Measurements from ENCODE around the gene CILP. TPM values are rescaled to one million over a fixed set of nuclear protein-coding genes. Genes with fewer than 3 reads are reported as not detected.

The CILP gene
- total and polyA plus RNA-seq, 2 experiments from 2014 or later, result 0.03 TPM; not detected in 1

DNA sequence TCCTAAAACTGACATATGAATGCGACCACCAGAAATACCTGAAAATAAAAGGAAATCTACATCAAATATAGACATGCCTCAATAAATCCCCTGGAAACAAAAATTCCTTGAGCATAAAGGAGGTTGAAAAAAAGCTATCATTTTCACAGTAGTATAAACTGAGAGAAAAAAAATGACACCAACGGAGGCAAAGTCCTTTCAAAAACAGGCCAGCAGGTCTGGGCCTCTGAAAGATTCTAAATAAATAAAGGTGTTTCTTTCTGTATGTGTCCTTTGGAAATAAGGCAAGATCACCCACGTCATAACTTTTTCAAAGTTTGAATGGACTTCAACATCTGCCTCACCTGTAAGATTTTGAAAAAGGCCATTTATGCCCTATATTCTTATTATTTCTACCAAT, 31.1 kb downstream of the CILP start:
- ATAC-seq (no peak), DNase-seq (ENCODE audit: low spot score) (no peak)
- H3K4me3 ChIP-seq, result no peak overlapping the region
- H3K9me2 ChIP-seq (ENCODE audit: insufficient read depth), result no peaks in the 10 kb centered on the region
- no peak overlapping the region for H2AFZ ChIP-seq
- peaks cover 10% of the 10 kb centered on the region; the same call in 1 of the 2 replicates for H4K20me1 ChIP-seq (replicated peaks; ENCODE audit: insufficient read depth)
- H3K27ac Mint-ChIP-seq, result no peak overlapping the region
- no peak overlapping the region for H3K4me3 Mint-ChIP-seq
- 0 out of 2 replicates have a peak, but pooled peaks cover 3% of the 10 kb centered on the region for H3F3A ChIP-seq (replicated peaks; ENCODE audit: low read depth)
- TF ChIP-seq ZNF114 (CRISPR knock-in tag; IDR thresholded peaks at IDR 0.05), result no peak
- TF ChIP-seq JUNB (IDR thresholded peaks at IDR 0.05; ENCODE audit: unreplicated experiment), result no peak
- TF ChIP-seq, protein P1, sequence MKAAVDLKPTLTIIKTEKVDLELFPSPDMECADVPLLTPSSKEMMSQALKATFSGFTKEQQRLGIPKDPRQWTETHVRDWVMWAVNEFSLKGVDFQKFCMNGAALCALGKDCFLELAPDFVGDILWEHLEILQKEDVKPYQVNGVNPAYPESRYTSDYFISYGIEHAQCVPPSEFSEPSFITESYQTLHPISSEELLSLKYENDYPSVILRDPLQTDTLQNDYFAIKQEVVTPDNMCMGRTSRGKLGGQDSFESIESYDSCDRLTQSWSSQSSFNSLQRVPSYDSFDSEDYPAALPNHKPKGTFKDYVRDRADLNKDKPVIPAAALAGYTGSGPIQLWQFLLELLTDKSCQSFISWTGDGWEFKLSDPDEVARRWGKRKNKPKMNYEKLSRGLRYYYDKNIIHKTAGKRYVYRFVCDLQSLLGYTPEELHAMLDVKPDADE (IDR thresholded peaks at IDR 0.05), result no peak
- TF ChIP-seq EZH2phosphoT487 (IDR thresholded peaks at IDR 0.05; ENCODE audit: unreplicated experiment), result no peak
- no peak for TF ChIP-seq EZH2 (IDR thresholded peaks at IDR 0.05; ENCODE audit: low read depth, unreplicated experiment)
- no peak for TF ChIP-seq ZNF331 (CRISPR knock-in tag; IDR thresholded peaks at IDR 0.05; ENCODE audit: low read depth)
- TF ChIP-seq, protein P2, sequence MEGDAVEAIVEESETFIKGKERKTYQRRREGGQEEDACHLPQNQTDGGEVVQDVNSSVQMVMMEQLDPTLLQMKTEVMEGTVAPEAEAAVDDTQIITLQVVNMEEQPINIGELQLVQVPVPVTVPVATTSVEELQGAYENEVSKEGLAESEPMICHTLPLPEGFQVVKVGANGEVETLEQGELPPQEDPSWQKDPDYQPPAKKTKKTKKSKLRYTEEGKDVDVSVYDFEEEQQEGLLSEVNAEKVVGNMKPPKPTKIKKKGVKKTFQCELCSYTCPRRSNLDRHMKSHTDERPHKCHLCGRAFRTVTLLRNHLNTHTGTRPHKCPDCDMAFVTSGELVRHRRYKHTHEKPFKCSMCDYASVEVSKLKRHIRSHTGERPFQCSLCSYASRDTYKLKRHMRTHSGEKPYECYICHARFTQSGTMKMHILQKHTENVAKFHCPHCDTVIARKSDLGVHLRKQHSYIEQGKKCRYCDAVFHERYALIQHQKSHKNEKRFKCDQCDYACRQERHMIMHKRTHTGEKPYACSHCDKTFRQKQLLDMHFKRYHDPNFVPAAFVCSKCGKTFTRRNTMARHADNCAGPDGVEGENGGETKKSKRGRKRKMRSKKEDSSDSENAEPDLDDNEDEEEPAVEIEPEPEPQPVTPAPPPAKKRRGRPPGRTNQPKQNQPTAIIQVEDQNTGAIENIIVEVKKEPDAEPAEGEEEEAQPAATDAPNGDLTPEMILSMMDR (conservative IDR thresholded peaks at IDR 0.05; ENCODE audit: low read depth in 2 of 2), result no peak
- TF ChIP-seq, protein P3, sequence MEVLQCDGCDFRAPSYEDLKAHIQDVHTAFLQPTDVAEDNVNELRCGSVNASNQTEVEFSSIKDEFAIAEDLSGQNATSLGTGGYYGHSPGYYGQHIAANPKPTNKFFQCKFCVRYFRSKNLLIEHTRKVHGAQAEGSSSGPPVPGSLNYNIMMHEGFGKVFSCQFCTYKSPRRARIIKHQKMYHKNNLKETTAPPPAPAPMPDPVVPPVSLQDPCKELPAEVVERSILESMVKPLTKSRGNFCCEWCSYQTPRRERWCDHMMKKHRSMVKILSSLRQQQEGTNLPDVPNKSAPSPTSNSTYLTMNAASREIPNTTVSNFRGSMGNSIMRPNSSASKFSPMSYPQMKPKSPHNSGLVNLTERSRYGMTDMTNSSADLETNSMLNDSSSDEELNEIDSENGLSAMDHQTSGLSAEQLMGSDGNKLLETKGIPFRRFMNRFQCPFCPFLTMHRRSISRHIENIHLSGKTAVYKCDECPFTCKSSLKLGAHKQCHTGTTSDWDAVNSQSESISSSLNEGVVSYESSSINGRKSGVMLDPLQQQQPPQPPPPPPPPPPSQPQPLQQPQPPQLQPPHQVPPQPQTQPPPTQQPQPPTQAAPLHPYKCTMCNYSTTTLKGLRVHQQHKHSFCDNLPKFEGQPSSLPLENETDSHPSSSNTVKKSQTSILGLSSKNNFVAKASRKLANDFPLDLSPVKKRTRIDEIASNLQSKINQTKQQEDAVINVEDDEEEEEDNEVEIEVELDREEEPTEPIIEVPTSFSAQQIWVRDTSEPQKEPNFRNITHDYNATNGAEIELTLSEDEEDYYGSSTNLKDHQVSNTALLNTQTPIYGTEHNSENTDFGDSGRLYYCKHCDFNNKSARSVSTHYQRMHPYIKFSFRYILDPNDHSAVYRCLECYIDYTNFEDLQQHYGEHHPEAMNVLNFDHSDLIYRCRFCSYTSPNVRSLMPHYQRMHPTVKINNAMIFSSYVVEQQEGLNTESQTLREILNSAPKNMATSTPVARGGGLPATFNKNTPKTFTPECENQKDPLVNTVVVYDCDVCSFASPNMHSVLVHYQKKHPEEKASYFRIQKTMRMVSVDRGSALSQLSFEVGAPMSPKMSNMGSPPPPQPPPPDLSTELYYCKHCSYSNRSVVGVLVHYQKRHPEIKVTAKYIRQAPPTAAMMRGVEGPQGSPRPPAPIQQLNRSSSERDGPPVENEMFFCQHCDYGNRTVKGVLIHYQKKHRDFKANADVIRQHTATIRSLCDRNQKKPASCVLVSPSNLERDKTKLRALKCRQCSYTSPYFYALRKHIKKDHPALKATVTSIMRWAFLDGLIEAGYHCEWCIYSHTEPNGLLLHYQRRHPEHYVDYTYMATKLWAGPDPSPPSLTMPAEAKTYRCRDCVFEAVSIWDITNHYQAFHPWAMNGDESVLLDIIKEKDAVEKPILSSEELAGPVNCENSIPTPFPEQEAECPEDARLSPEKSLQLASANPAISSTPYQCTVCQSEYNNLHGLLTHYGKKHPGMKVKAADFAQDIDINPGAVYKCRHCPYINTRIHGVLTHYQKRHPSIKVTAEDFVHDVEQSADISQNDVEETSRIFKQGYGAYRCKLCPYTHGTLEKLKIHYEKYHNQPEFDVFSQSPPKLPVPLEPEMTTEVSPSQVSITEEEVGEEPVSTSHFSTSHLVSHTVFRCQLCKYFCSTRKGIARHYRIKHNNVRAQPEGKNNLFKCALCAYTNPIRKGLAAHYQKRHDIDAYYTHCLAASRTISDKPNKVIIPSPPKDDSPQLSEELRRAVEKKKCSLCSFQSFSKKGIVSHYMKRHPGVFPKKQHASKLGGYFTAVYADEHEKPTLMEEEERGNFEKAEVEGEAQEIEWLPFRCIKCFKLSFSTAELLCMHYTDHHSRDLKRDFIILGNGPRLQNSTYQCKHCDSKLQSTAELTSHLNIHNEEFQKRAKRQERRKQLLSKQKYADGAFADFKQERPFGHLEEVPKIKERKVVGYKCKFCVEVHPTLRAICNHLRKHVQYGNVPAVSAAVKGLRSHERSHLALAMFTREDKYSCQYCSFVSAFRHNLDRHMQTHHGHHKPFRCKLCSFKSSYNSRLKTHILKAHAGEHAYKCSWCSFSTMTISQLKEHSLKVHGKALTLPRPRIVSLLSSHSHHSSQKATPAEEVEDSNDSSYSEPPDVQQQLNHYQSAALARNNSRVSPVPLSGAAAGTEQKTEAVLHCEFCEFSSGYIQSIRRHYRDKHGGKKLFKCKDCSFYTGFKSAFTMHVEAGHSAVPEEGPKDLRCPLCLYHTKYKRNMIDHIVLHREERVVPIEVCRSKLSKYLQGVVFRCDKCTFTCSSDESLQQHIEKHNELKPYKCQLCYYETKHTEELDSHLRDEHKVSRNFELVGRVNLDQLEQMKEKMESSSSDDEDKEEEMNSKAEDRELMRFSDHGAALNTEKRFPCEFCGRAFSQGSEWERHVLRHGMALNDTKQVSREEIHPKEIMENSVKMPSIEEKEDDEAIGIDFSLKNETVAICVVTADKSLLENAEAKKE (CRISPR knock-in tag; IDR thresholded peaks at IDR 0.05), result no peak
- no peak for TF ChIP-seq POLR2AphosphoS5 (IDR thresholded peaks at IDR 0.05; ENCODE audit: low read depth)
- TF ChIP-seq STAT1 (IDR thresholded peaks at IDR 0.05; ENCODE audit: unreplicated experiment), result no peak
- no peak for TF ChIP-seq CREB1 (CRISPR knock-in tag; IDR thresholded peaks at IDR 0.05; ENCODE audit: low read depth)
- H3K79me2 ChIP-seq (replicated peaks; ENCODE audit: insufficient read depth), result peaks cover 57% of the 10 kb centered on the region
- H3K4me2 ChIP-seq, result no peak overlapping the region
- peaks cover 5% of the 10 kb centered on the region for H3K27me3 Mint-ChIP-seq (ENCODE audit: insufficient read depth, low read depth, poor library complexity)
- H3K36me3 Mint-ChIP-seq (ENCODE audit: low read depth), result peaks cover 25% of the 10 kb centered on the region; the same call in 2 of the 3 replicates
- no peak overlapping the region for H3K27ac ChIP-seq (ENCODE audit: low read depth)
- H3K27me3 ChIP-seq (ENCODE audit: insufficient read depth), result no peaks in the 10 kb centered on the region
- H3K4me1 ChIP-seq (ENCODE audit: insufficient read depth), result 0 out of 2 replicates have a peak, but pooled peaks cover 6% of the 10 kb centered on the region
- peaks cover 21% of the 10 kb centered on the region for H3K36me3 ChIP-seq (ENCODE audit: insufficient read depth)
- H3K4me1 Mint-ChIP-seq, result peaks cover 9% of the 10 kb centered on the region
- no peaks in the 10 kb centered on the region for H3K9me3 Mint-ChIP-seq
